HG03521 (cell line): Measurements from ENCODE around the gene MADD.

ENCODE experiments used
- ATAC-seq: cut with Tn5 transposase; IDR thresholded peaks from one replicate; pipeline ENCODE4 v1.9.1; 2021; ENCODE audit warnings: mild to moderate bottlenecking, moderate library complexity; ENCODE audit not compliant: unreplicated experiment

Gene MADD

DNA sequence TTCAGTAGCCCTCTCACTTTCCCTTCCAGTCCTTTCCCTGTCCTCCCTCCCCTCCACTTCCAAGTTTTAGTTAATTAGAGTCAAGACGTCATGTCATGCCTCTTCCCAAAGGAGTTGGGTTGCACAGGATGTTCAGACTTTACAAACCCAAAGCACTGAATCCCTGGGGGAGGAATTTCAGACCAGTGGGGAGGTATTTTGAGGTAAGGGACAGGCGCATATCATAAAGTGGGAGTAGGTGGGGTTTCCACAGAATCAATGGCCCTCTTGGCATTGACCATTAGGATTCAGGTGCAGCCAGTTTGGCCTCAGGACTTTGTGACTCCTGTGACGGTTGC, 20.6 kb upstream of the MADD start:
- ATAC-seq, result no peak

DNA sequence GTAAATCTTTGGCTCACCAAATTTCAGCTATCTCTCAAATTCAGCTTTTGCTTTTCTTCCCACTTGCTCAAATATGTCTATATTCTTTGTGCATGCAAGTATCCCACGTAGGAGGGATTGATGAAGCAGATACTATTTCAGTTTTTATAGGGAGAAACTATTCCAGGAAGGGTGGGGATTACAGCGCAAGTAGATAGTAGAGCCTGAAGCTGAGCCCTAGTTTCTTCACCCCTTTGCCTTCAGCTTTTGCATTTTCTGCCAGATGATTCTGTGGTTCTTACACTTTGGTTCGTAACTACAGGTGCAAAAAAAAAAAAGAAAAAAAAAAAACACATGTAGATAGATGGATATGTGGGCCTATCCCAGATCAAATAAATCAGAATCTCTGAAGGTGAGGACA, 18.2 kb upstream of the MADD start:
- no peak for ATAC-seq

DNA sequence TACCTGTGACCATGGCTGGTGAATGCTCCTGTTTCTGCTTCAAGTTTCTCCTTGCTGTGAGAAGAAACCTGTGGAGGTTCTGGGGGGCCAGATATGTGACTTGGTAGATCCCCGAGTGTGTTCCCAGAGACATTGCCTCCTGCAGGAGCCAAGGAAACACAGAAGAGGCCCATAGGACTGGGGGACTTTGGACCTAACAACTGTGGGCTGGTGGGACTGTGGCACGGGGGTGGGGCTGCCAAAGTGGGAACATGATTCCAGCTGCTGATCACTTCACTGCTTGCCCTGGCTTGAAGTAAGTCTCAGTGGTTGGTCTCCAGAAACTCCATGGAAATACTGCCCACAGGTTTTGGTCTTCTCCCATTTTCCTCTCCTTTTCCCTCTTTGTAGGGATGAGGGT, 16.3 kb upstream of the MADD start:
- ATAC-seq, result no peak

DNA sequence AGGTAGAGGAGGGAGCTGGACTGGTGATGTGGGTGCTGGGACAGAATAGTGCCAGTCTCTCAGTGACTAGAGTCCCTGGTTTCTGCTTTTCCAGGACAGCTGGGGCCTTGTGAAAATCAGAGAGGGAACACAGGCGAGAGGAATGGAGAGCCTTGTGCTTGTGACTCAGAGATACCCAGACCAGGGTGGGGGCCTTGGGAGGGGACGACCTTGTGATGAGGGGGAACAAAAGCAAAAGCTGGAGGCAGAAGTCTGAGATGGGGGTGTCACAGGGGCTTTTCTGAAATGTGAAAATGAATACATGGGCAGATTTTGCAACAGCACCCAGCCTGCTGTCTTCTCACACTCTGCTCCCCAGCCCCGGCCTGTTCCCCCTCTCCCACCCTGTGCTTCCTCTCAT, 15.5 kb upstream of the MADD start:
- no peak for ATAC-seq

DNA sequence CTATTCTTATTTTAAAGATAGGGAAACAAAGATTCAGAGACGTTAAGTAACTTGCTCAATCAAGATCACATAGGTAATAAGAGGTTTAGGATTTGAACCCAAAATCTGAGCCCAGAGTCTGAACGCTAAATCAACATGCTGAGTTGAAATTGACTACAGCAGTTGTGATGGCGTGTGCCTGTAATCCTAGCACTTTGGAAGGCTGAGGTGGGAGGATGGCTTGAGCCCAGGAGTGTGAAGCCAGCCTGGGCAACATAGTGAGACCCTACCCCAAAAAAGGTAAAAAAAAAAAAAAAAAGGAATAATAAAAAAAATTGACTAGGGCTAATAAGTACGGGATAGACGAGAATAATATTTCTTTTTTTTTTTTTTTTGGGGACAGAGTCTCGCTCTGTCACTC, 13.6 kb upstream of the MADD start:
- ATAC-seq, result no peak

DNA sequence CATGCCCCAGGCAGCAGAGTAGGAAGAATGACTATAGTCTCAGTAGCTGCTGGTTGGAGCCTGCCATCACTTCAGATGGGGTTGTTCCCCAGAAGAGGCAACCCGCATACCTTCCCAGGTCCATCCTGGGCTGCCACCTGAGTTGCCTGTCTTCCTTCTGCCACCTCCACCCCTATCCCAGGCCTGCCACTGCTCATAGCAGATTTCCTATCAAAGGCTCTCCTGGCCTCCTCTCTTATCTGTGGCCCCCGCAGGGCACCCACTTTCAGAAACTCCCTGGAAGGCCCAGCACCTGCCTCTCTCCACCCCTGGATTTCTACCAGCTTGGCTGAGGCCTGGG, 12.8 kb upstream of the MADD start:
- no peak for ATAC-seq

DNA sequence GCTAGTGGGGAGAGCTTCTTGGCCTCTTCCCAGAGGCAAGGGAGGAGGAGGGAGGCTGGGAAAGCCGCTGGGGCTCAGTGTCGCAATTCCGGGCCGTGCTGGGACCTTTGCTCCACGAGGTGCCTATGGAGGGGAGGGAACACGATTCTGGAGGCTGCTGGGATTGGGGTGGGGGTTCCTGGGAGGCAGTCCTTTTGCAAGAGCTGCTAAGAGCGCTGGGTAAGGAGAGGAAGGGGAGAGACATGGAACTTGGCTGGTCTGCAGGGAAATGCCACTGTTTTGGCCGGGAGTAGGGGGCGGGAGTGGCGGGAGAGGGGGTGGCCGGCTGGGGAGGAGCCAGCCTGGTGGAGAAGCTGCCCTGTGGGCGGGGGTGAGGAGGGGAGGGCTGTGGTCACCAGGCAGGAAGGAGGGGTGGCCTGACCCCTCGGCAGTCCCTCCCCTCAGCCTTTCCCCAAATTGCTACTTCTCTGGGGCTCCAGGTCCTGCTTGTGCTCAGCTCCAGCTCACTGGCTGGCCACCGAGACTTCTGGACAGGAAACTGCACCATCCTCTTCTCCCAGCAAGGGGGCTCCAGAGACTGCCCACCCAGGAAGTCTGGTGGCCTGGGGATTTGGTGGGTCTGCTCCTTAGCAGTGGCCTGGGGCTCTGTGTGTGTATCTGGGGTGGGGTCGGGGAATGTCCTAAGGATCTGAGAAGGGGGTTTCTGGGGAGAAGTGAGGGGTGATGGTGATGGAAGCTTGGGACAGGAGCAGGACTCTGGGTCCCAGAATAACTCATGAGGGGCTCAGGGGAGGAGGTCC, 12.2 kb upstream of the MADD start, which contains the start of gene NR1H3:
TSS of gene NR1H3 (plus strand) at position 480 of the 800 bp plus-strand sequence. CDS start 1,221 bp downstream, outside the sequence.
- no peak for ATAC-seq

DNA sequence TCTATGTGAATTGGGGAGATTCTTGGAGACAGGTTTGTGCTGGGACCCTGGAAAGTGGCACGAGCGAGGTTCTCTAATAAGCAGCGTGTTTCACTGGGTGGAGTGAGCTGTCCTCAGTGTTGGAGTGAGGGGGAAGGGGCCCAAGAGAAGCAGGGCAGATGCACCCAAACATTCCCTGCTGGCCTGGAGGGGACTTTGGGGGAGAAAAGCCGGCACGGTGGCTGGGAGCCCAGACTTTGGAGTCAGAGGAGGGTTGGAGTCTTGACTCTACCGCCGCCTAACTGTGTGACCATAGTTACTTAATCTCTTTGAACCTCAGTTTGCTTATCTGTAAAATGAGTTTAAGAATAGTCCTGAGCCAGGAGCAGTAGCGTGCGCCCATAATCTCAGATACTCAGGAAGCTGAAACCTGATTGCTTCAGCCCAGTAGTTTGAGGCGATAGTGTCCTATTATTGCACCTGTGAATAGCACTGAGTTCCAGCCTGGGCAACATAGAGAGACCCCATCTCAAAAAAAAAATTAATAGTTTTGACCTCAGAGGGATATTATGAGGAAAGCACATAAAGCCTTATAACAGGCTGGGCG, 11.5 kb upstream of the MADD start:
- no peak for ATAC-seq

DNA sequence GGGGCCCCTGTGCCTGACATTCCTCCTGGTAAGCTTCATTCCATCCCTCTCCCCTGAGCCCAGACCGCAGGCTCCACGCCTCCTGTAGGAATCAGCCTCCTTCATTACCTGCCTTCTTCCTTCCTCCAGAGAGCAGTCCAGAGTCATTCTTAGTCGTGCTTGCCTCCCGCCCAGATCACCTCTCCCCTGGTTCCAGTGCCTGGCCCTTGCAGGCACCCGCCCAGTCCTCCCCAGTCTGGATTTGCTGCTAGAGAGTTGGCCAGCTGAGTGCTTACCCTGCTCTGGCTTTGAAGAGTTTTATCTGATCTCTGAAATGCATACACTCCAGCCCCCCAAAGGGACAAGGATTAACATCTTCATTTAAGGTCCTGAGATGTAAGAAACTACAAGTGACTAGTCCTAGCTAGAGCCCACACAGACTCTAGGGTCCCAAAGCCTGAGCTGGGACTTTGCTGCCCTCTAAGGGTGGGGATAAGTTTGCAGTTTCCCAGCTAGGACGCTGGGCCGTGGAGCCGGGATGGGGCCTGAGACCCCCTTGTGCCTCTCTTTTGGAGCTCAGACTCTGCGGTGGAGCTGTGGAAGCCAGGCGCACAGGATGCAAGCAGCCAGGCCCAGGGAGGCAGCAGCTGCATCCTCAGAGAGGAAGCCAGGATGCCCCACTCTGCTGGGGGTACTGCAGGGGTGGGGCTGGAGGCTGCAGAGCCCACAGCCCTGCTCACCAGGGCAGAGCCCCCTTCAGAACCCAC, 10.5 kb upstream of the MADD start:
- ATAC-seq, result no peak

DNA sequence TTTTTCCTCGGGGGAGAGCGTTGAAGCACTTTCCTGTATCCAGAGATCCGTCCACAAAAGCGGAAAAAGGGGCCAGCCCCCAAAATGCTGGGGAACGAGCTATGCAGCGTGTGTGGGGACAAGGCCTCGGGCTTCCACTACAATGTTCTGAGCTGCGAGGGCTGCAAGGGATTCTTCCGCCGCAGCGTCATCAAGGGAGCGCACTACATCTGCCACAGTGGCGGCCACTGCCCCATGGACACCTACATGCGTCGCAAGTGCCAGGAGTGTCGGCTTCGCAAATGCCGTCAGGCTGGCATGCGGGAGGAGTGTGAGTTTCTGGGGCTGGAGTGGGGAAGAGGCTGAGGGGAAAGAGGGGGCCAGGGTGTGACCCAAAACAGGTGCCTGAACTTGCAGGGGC, 9.6 kb upstream of the MADD start:
- ATAC-seq, result no peak

DNA sequence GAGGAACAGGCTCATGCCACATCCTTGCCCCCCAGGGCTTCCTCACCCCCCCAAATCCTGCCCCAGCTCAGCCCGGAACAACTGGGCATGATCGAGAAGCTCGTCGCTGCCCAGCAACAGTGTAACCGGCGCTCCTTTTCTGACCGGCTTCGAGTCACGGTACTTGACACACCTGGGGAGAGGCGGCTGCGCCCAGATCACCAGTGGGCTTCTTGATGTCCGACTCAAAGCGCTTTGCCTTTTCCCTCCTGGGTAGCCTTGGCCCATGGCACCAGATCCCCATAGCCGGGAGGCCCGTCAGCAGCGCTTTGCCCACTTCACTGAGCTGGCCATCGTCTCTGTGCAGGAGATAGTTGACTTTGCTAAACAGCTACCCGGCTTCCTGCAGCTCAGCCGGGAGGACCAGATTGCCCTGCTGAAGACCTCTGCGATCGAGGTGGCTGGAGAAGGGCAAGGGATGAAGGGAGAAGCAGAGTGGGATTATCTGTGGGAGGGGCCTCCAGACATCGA, 8.6 kb upstream of the MADD start:
- no peak for ATAC-seq

DNA sequence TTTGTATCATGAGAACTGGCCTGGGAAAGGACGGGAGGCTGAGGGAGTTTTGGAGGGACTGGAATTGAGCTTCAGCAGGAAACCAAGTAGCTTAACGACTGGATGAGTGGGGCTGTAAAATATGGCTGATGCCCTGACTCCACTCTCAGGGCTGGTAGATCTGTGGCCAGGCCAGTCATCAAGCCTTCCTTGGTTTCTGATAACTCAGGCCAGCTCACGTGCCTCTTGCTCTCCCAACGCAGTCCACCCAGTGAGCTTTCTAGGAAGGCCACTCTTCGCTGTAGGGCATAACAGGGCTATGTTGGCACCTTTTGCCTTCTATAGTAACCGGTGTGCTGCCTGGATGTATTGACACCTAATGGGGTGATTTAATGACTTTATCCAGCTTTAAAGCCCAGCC, 5.8 kb upstream of the MADD start:
- no peak for ATAC-seq

DNA sequence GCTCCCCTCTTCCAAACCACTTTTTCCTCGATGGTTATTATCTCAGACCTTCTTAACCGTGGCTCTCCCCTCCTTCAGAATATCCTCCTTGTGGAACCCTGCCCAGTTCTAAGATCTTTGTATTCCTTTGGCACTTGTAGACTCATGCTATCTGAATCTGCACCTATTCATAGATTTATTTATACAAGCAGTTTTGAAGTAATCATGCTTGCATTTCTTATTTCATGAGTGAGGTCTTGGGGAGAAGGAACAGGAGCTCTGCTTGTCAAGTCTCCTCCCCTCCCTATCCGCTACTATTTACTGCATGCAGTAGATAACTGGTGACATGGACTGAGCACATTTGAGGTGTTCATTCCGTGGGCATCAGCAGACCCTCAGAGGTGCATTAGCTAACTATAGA, 5.4 kb upstream of the MADD start:
- no peak for ATAC-seq

DNA sequence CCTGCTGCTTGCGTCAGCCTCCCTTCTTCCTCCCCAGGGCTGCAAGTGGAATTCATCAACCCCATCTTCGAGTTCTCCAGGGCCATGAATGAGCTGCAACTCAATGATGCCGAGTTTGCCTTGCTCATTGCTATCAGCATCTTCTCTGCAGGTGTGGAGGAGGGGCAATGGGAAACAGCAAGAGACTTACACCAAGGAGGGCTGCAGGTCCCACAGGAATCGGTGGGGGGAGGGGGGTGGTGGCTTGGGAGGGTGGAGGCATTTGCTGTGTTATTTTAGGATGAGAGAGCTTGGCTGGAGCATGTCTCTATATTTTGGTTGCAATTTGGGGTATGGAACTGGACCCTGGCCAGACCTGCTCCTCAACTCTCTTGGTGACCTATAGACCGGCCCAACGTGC, 2.1 kb upstream of the MADD start:
- ATAC-seq, result no peak

DNA sequence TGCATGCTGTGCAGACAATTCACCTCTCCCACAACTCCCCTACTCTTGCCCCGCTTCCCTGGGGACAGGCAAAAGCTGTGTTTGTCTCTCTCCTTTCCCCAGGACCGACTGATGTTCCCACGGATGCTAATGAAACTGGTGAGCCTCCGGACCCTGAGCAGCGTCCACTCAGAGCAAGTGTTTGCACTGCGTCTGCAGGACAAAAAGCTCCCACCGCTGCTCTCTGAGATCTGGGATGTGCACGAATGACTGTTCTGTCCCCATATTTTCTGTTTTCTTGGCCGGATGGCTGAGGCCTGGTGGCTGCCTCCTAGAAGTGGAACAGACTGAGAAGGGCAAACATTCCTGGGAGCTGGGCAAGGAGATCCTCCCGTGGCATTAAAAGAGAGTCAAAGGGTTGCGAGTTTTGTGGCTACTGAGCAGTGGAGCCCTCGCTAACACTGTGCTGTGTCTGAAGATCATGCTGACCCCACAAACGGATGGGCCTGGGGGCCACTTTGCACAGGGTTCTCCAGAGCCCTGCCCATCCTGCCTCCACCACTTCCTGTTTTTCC, 1.4 kb upstream of the MADD start:
- ATAC-seq, result no peak

DNA sequence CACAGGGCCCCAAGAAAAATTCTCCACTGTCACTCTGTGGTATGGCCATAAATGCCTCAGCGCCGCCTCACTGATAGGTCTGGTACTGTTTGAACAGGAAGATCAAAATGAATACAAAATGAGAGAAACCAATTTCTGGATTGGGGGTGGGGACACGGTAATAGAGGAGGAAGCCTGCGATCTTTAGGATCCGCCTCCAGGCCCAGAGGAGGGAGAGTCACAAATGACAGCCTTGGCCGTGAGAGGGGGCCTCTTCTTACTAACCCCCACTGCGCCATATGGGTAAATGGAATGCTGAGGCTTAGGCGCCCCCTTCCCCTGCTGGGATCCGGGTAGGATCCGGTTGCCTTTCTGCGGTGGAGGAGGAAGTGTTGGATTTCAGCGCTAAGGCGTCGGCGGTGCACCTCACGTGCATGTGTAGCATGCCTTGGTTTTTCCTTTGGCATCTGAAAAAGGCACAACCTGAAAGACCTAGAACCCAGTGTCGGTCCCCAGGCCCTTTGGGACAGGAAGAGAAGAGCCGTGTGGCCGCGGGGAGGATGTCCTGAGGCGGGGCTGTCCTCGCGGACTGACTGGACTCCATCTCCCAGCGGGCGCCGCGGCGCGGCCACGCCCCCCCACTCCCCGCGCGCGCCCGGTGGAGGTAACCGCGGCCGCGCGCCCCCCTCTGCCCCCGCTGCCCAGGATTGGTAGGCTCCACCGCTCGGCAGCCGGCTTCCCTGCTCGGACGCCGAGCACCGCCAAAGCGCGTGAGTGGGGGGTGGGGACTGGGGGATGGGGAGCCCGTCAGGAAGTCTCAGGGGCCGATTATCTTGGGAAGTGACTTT, 718 bp upstream of the MADD start:
- peak; percentile 47 for ATAC-seq

DNA sequence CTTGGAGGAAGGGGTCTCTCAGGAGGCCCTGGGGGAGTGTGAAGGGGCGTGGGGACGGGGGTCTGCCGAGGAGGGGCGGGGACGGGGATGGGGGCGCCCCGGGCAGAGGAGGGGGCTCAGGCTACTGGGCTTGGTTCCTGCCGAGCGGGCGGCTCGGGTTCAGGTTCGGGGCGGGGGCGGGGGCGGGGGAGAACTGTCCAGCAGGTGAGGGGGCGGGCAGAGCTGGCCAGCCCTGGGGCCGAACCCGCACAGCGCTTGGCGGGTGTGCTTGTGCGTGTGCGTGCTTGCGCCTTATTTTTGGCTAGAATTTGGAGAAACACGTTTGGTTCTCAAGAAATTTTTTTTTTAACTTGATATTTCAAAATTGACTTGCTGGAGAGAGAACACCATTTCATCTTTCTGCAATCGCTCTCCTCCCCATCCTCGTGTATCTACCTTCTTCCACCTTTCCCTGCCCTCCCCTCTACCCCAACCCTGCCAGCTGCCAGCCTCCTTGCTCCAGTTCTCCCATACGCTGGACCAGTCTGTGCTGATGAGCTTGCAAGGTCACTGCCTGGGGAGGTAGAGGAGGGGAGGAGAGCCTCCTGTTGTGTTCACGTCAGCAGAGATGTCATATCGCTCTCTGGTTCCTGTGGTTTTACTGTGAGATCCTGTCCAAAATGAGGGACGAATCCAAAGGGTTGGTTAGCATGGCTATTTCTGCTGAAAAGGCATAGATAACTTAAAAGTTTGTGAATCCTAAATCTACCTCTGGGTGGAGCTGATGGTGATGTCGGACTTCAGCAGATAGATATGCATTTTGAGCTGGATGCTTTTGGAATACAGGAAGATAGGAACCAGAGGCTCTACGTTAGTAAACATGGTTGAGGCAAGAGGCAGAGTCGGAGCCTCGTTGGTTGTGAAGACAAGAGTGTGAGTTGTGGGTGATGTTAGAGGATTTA, 668 bp downstream of the MADD start:
- no peak for ATAC-seq

DNA sequence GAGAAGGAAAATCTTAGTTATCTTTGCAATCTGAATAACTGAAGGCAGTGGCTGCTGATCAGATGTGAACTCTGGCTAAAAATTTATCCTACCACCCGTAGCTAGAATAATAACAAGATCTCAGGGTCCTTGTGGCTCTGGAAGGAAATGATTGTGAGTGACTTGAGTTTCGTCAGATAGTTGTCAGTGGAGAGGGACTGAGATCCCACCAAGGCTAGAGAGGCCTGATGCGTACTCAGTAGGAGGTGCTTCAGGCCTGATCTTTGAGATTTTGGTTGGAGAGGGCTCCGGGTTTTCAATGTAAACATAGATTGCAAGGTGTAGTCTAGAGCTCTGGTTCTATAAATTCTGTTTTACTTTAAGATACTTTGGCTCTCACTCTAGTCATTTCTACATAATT, 1.4 kb downstream of the MADD start:
- ATAC-seq, result no peak

DNA sequence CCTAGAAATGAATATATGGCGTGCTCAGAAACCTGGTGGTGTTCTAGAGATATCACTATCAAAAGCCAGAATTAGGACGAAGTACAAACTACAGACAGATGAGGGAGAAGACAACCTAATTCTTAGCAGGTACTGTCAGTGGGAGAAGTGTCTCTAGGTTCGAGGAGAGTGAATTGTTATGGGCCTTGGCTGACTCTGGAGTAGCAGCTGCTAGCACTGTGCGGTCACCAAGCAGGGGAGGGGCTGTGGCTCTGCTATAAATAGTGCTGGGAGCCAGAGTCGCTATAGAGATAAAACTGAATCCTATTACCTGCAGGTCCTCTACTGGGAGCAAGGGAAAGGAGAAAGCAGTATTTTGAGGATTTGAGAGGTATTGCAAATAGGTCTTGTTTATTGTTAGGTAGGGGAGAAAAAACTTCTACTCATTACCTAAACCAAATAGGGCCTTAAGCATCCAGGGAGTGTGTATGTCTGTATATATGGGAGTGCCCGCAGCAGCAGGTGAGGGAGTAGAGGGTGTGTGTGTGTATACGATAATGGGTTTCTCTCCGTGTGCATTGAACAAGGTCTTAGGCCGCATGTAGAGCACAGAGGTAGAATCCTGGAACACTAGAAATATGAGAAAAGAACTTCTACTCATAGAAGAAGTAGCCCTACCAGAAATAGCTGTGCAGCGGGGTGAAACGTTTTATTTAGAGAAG, 2.2 kb downstream of the MADD start:
- ATAC-seq, result no peak
